Measurements from ENCODE around the gene MGMT. TPM values are rescaled to one million over a fixed set of nuclear protein-coding genes. Genes with fewer than 3 reads are reported as not detected.

The MGMT gene
- total RNA-seq, 2 experiments from 2014 or later = 17.0 to 24.8 TPM

GRCh38 chr10:129594811-129595210, 127.8 kb downstream of the MGMT start:
- Mint-ChIP-seq H3K27ac (no peak overlapping the region), H3K9me3 (ENCODE audit: low read depth) (peaks cover 3% of the 10 kb centered on the region), H3K4me1 (no peaks in the 10 kb centered on the region), H3K27me3 (no peaks in the 10 kb centered on the region), H3K36me3 (peaks cover 5% of the 10 kb centered on the region), H3K4me3 (no peak overlapping the region)
- ATAC-seq = no peak
- CTCF ChIA-PET = interaction anchor here (0.8 kb wide), 1 partner anchor 80 kb away, joined by 3 read pairs; no protein-coding TSS in a partner anchor
- no peak for DNase-seq

- H3K4me3 Mint-ChIP-seq = no peak overlapping the region
- peaks cover 3% of the 10 kb centered on the region for H3K9me3 Mint-ChIP-seq (ENCODE audit: low read depth)
- no peaks in the 10 kb centered on the region for H3K4me1 Mint-ChIP-seq
These were observed 131.4 kb downstream of the MGMT start for GRCh38 chr10:129598413-129598812.

GRCh38 chr10:129599160-129599559, 132.1 kb downstream of the MGMT start:
- H3K4me3 Mint-ChIP-seq = no peak overlapping the region
- DNase-seq = no peak
- no peaks in the 10 kb centered on the region for H3K27me3 Mint-ChIP-seq
- peaks cover 3% of the 10 kb centered on the region for H3K9me3 Mint-ChIP-seq (ENCODE audit: low read depth)
- H3K36me3 Mint-ChIP-seq = no peaks in the 10 kb centered on the region
- H3K27ac Mint-ChIP-seq = no peak overlapping the region
- no peaks in the 10 kb centered on the region for H3K4me1 Mint-ChIP-seq
- ATAC-seq = no peak
- CTCF ChIA-PET = no interaction called here

More at GRCh38 chr10:129598413-129598812, 131.4 kb downstream of the MGMT start:
- Mint-ChIP-seq H3K27me3 (no peaks in the 10 kb centered on the region), H3K36me3 (peaks cover 3% of the 10 kb centered on the region), H3K27ac (no peak overlapping the region)
- no peak for ATAC-seq
- DNase-seq = no peak
- CTCF ChIA-PET = no interaction called here

- CTCF ChIA-PET = no interaction called here
- Mint-ChIP-seq H3K27ac (no peak overlapping the region), H3K4me1 (no peaks in the 10 kb centered on the region), H3K36me3 (no peaks in the 10 kb centered on the region), H3K9me3 (ENCODE audit: low read depth) (peaks cover 3% of the 10 kb centered on the region), H3K27me3 (no peaks in the 10 kb centered on the region), H3K4me3 (no peak overlapping the region)
- DNase-seq = no peak
- no peak for ATAC-seq
These were observed 134.7 kb downstream of the MGMT start for GRCh38 chr10:129601737-129602136.

GRCh38 chr10:129602938-129603535, 136.0 kb downstream of the MGMT start:
- CTCF ChIA-PET = no interaction called here
- H3K4me3 Mint-ChIP-seq = no peak overlapping the region
- DNase-seq (no peak), ATAC-seq (no peak)
- no peaks in the 10 kb centered on the region for H3K36me3 Mint-ChIP-seq
- no peaks in the 10 kb centered on the region for H3K27me3 Mint-ChIP-seq
- H3K9me3 Mint-ChIP-seq (ENCODE audit: low read depth) = peaks cover 3% of the 10 kb centered on the region
- H3K27ac Mint-ChIP-seq = no peak overlapping the region
- no peaks in the 10 kb centered on the region for H3K4me1 Mint-ChIP-seq

GRCh38 chr10:129604333-129605032, 137.4 kb downstream of the MGMT start:
- no peaks in the 10 kb centered on the region for H3K4me1 Mint-ChIP-seq
- H3K9me3 Mint-ChIP-seq (ENCODE audit: low read depth) = peaks cover 2% of the 10 kb centered on the region
- no peaks in the 10 kb centered on the region for H3K36me3 Mint-ChIP-seq
- H3K27me3 Mint-ChIP-seq = no peaks in the 10 kb centered on the region
- no peak overlapping the region for H3K27ac Mint-ChIP-seq
- ATAC-seq (no peak), DNase-seq (no peak)
- CTCF ChIA-PET = no interaction called here
- H3K4me3 Mint-ChIP-seq = no peak overlapping the region

GRCh38 chr10:129605266-129605985, 138.4 kb downstream of the MGMT start:
- no peak overlapping the region for H3K27ac Mint-ChIP-seq
- peaks cover 1% of the 10 kb centered on the region for H3K36me3 Mint-ChIP-seq
- no peak overlapping the region for H3K4me3 Mint-ChIP-seq
- DNase-seq (no peak), ATAC-seq (no peak)
- no peaks in the 10 kb centered on the region for H3K4me1 Mint-ChIP-seq
- H3K9me3 Mint-ChIP-seq (ENCODE audit: low read depth) = no peaks in the 10 kb centered on the region
- no peaks in the 10 kb centered on the region for H3K27me3 Mint-ChIP-seq
- CTCF ChIA-PET = no interaction called here

- no peaks in the 10 kb centered on the region for H3K4me1 Mint-ChIP-seq
- CTCF ChIA-PET = no interaction called here
- DNase-seq (no peak), ATAC-seq (no peak)
- H3K27me3 Mint-ChIP-seq = no peaks in the 10 kb centered on the region
- H3K9me3 Mint-ChIP-seq (ENCODE audit: low read depth) = no peaks in the 10 kb centered on the region
- H3K4me3 Mint-ChIP-seq = no peak overlapping the region
- H3K36me3 Mint-ChIP-seq = peaks cover 1% of the 10 kb centered on the region
- no peak overlapping the region for H3K27ac Mint-ChIP-seq
These were observed 139.0 kb downstream of the MGMT start for GRCh38 chr10:129605986-129606518.

- H3K9me3 Mint-ChIP-seq (ENCODE audit: low read depth) = no peaks in the 10 kb centered on the region
These were observed 140.6 kb downstream of the MGMT start for GRCh38 chr10:129607607-129608109.

GRCh38 chr10:129608653-129609052, 141.6 kb downstream of the MGMT start:
- no peak for DNase-seq
- no peaks in the 10 kb centered on the region for H3K9me3 Mint-ChIP-seq (ENCODE audit: low read depth)
- no peak overlapping the region for H3K4me3 Mint-ChIP-seq
- H3K27ac Mint-ChIP-seq = no peak overlapping the region
- no peaks in the 10 kb centered on the region for H3K4me1 Mint-ChIP-seq
- H3K36me3 Mint-ChIP-seq = peaks cover 3% of the 10 kb centered on the region
- no peaks in the 10 kb centered on the region for H3K27me3 Mint-ChIP-seq
- no peak for ATAC-seq
- CTCF ChIA-PET = no interaction called here

More at GRCh38 chr10:129607607-129608109, 140.6 kb downstream of the MGMT start:
- no peak for DNase-seq
- CTCF ChIA-PET = no interaction called here
- Mint-ChIP-seq H3K4me3 (no peak overlapping the region), H3K27me3 (no peaks in the 10 kb centered on the region), H3K4me1 (no peaks in the 10 kb centered on the region), H3K27ac (no peak overlapping the region), H3K36me3 (peaks cover 3% of the 10 kb centered on the region)
- no peak for ATAC-seq

- Mint-ChIP-seq H3K36me3 (peaks cover 3% of the 10 kb centered on the region), H3K4me1 (no peaks in the 10 kb centered on the region), H3K27ac (no peak overlapping the region), H3K4me3 (no peak overlapping the region), H3K27me3 (no peaks in the 10 kb centered on the region), H3K9me3 (ENCODE audit: low read depth) (no peaks in the 10 kb centered on the region)
- ATAC-seq (no peak), DNase-seq (no peak)
- CTCF ChIA-PET = no interaction called here
These were observed 142.5 kb downstream of the MGMT start for GRCh38 chr10:129609551-129609950.

- Mint-ChIP-seq H3K27ac (no peak overlapping the region), H3K4me1 (no peaks in the 10 kb centered on the region), H3K4me3 (no peak overlapping the region), H3K9me3 (ENCODE audit: low read depth) (peaks cover 2% of the 10 kb centered on the region), H3K36me3 (peaks cover 3% of the 10 kb centered on the region), H3K27me3 (no peaks in the 10 kb centered on the region)
- no peak for ATAC-seq
- no peak for DNase-seq
- CTCF ChIA-PET = no interaction called here
These were observed 145.6 kb downstream of the MGMT start for GRCh38 chr10:129612481-129613109.

GRCh38 chr10:129613377-129613980, 146.4 kb downstream of the MGMT start:
- Mint-ChIP-seq H3K36me3 (peaks cover 3% of the 10 kb centered on the region), H3K4me1 (no peaks in the 10 kb centered on the region), H3K4me3 (no peak overlapping the region), H3K9me3 (ENCODE audit: low read depth) (peaks cover 2% of the 10 kb centered on the region), H3K27me3 (no peaks in the 10 kb centered on the region), H3K27ac (no peak overlapping the region)
- ATAC-seq (no peak), DNase-seq (no peak)
- CTCF ChIA-PET = no interaction called here
